ENCODE measurements around the gene PTOV1. TPM values are rescaled to one million over a fixed set of nuclear protein-coding genes. Genes with fewer than 3 reads are reported as not detected.

PTOV1 gene
- total RNA-seq (63.6 TPM), polyA plus RNA-seq (125 TPM)
- long read RNA-seq, donor 1, partial matches to known transcripts: 0 of 2 reads
- long read RNA-seq, donor 1, other reads (novel, unspliced or antisense): 0 of 2 reads
- long read RNA-seq, donor 2, transcript PTOV1-208 (2 exons, 327 nt): minor isoform, 5 of 120 reads
- long read RNA-seq, donor 2, transcript PTOV1-205 (1 exons, 1,880 nt): major isoform, 72 of 120 reads
- long read RNA-seq, donor 2, transcript PTOV1-212 (13 exons, 1,577 nt): minor isoform, 33 of 120 reads
- long read RNA-seq, donor 2, partial matches to known transcripts: 5 of 120 reads
- long read RNA-seq, donor 2, other reads (novel, unspliced or antisense): 0 of 120 reads
- long read RNA-seq, donor 3, transcript PTOV1-208 (2 exons, 327 nt): minor isoform, 5 of 53 reads
- long read RNA-seq, donor 3, transcript PTOV1-205 (1 exons, 1,880 nt): major isoform, 21 of 53 reads
- long read RNA-seq, donor 3, transcript PTOV1-212 (13 exons, 1,577 nt): minor isoform, 13 of 53 reads
- long read RNA-seq, donor 3, partial matches to known transcripts: 0 of 53 reads
- long read RNA-seq, donor 3, other reads (novel, unspliced or antisense): 8 of 53 reads
- long read RNA-seq, donor 4, transcript PTOV1-212 (13 exons, 1,577 nt): minor isoform, 14 of 40 reads
- long read RNA-seq, donor 4, transcript PTOV1-205 (1 exons, 1,880 nt): major isoform, 20 of 40 reads
- long read RNA-seq, donor 4, partial matches to known transcripts: 0 of 40 reads
- long read RNA-seq, donor 4, other reads (novel, unspliced or antisense): 0 of 40 reads
- long read RNA-seq, donor 5, transcript PTOV1-212 (13 exons, 1,577 nt): minor isoform, 28 of 78 reads
- long read RNA-seq, donor 5, transcript PTOV1-205 (1 exons, 1,880 nt): major isoform, 29 of 78 reads
- long read RNA-seq, donor 5, transcript PTOV1-208 (2 exons, 327 nt): minor isoform, 13 of 78 reads
- long read RNA-seq, donor 5, partial matches to known transcripts: 0 of 78 reads
- long read RNA-seq, donor 5, other reads (novel, unspliced or antisense): 0 of 78 reads
- long read RNA-seq, donor 6, transcript PTOV1-205 (1 exons, 1,880 nt): major isoform, 20 of 41 reads
- long read RNA-seq, donor 6, transcript PTOV1-212 (13 exons, 1,577 nt): minor isoform, 15 of 41 reads
- long read RNA-seq, donor 6, partial matches to known transcripts: 0 of 41 reads
- long read RNA-seq, donor 6, other reads (novel, unspliced or antisense): 0 of 41 reads
- long read RNA-seq, donor 7, transcript PTOV1-212 (13 exons, 1,577 nt): major isoform, 9 of 24 reads
- long read RNA-seq, donor 7, transcript PTOV1-205 (1 exons, 1,880 nt): minor isoform, 6 of 24 reads
- long read RNA-seq, donor 7, partial matches to known transcripts: 5 of 24 reads
- long read RNA-seq, donor 7, other reads (novel, unspliced or antisense): 0 of 24 reads
- long read RNA-seq, donor 8, transcript PTOV1-205 (1 exons, 1,880 nt): minor isoform, 6 of 28 reads
- long read RNA-seq, donor 8, transcript PTOV1-212 (13 exons, 1,577 nt): major isoform, 18 of 28 reads
- long read RNA-seq, donor 8, partial matches to known transcripts: 0 of 28 reads
- long read RNA-seq, donor 8, other reads (novel, unspliced or antisense): 0 of 28 reads
- long read RNA-seq, donor 9, transcript PTOV1-205 (1 exons, 1,880 nt): major isoform, 22 of 38 reads
- long read RNA-seq, donor 9, transcript PTOV1-212 (13 exons, 1,577 nt): minor isoform, 13 of 38 reads
- long read RNA-seq, donor 9, partial matches to known transcripts: 0 of 38 reads
- long read RNA-seq, donor 9, other reads (novel, unspliced or antisense): 0 of 38 reads
- long read RNA-seq, donor 10, transcript PTOV1-205 (1 exons, 1,880 nt): minor isoform, 5 of 26 reads
- long read RNA-seq, donor 10, transcript PTOV1-212 (13 exons, 1,577 nt): major isoform, 17 of 26 reads
- long read RNA-seq, donor 10, partial matches to known transcripts: 0 of 26 reads
- long read RNA-seq, donor 10, other reads (novel, unspliced or antisense): 0 of 26 reads

- Histone ChIP-seq H3K9me3 (ENCODE audit: control insufficient read depth in 2 of 2, insufficient read depth in 1 of 2, low read length in 1 of 2) (peaks cover 0 to 6% of the 10 kb centered on the region in 2 donors), H3K27ac (ENCODE audit: low read depth in 1 of 2, low read length in 1 of 2) (peak within 1 kb of the TSS; percentile 96 to 99), H3K4me1 (ENCODE audit: control insufficient read depth in 2 of 2, insufficient read depth in 2 of 2, low read length in 2 of 2) (peaks cover 8 to 28% of the 10 kb centered on the region in 2 donors), H3K36me3 (ENCODE audit: control insufficient read depth in 2 of 2, insufficient read depth in 2 of 2, low read length in 1 of 2) (peaks cover 13 to 14% of the 10 kb centered on the region in 2 donors), H3K27me3 (ENCODE audit: control insufficient read depth in 2 of 2, insufficient read depth in 1 of 2, low read length in 1 of 2) (peaks cover 0 to 5% of the 10 kb centered on the region in 2 donors), H3K4me3 (ENCODE audit: low read length in 2 of 2) (peak within 1 kb of the TSS; percentile 89 to 92)
- DNase-seq (ENCODE audit: low read depth in 6 of 9, low spot score in 9 of 9): peak; percentile 73 to 93 (median 81)
- WGBS: under 1% methylated on average over 98 of the region's 98 CpGs
These were observed at the start of gene PTOV1 for GRCh38 chr19:49850487-49851342. PTOV1 (plus strand) TSS chr19:49851159.

DNA sequence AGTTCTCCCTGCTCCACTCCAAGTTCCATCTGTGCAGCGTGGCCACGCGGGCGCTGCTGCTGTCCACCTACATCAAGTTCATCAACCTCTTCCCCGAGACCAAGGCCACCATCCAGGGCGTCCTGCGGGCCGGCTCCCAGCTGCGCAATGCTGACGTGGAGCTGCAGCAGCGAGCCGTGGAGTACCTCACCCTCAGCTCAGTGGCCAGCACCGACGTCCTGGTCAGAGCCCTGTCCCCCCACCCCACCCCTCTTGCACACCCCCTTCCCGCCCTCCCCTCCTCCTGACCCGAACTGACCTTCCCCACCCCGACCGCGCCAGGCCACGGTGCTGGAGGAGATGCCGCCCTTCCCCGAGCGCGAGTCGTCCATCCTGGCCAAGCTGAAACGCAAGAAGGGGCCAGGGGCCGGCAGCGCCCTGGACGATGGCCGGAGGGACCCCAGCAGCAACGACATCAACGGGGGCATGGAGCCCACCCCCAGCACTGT, 49.5 kb upstream of the PTOV1 start:
- Histone ChIP-seq H3K36me3 (ENCODE audit: control insufficient read depth in 2 of 2, insufficient read depth in 2 of 2, low read length in 1 of 2) (peaks cover 74 to 77% of the 10 kb centered on the region in 2 donors), H3K27me3 (ENCODE audit: control insufficient read depth in 2 of 2, insufficient read depth in 1 of 2, low read length in 1 of 2) (no peaks in the 10 kb centered on the region), H3K4me1 (ENCODE audit: control insufficient read depth in 2 of 2, insufficient read depth in 2 of 2, low read length in 2 of 2) (no peaks in the 10 kb centered on the region), H3K9me3 (ENCODE audit: control insufficient read depth in 2 of 2, insufficient read depth in 1 of 2, low read length in 1 of 2) (peaks cover 0 to under 1% of the 10 kb centered on the region in 2 donors), H3K4me3 (ENCODE audit: low read length in 2 of 2) (no peak overlapping the region), H3K27ac (ENCODE audit: low read depth in 1 of 2, low read length in 1 of 2) (no peak overlapping the region)
- 95% methylated on average over 32 of the region's 32 CpGs for WGBS
- no peak for DNase-seq (ENCODE audit: low read depth in 6 of 9, low spot score in 9 of 9)

- Histone ChIP-seq H3K36me3 (ENCODE audit: control insufficient read depth in 2 of 2, insufficient read depth in 2 of 2, low read length in 1 of 2) (peaks cover 72 to 73% of the 10 kb centered on the region in 2 donors), H3K27ac (ENCODE audit: low read depth in 1 of 2, low read length in 1 of 2) (peak overlapping the region in 1 of 2 donors; percentile 12), H3K27me3 (ENCODE audit: control insufficient read depth in 2 of 2, insufficient read depth in 1 of 2, low read length in 1 of 2) (no peaks in the 10 kb centered on the region), H3K9me3 (ENCODE audit: control insufficient read depth in 2 of 2, insufficient read depth in 1 of 2, low read length in 1 of 2) (no peaks in the 10 kb centered on the region), H3K4me1 (ENCODE audit: control insufficient read depth in 2 of 2, insufficient read depth in 2 of 2, low read length in 2 of 2) (peaks cover 0 to 2% of the 10 kb centered on the region in 2 donors), H3K4me3 (ENCODE audit: low read length in 2 of 2) (no peak overlapping the region)
- WGBS: 93% methylated on average over 38 of the region's 38 CpGs
- DNase-seq (ENCODE audit: low read depth in 6 of 9, low spot score in 9 of 9): no peak
These were observed 48.8 kb upstream of the PTOV1 start for GRCh38 chr19:49801966-49802661.

DNA sequence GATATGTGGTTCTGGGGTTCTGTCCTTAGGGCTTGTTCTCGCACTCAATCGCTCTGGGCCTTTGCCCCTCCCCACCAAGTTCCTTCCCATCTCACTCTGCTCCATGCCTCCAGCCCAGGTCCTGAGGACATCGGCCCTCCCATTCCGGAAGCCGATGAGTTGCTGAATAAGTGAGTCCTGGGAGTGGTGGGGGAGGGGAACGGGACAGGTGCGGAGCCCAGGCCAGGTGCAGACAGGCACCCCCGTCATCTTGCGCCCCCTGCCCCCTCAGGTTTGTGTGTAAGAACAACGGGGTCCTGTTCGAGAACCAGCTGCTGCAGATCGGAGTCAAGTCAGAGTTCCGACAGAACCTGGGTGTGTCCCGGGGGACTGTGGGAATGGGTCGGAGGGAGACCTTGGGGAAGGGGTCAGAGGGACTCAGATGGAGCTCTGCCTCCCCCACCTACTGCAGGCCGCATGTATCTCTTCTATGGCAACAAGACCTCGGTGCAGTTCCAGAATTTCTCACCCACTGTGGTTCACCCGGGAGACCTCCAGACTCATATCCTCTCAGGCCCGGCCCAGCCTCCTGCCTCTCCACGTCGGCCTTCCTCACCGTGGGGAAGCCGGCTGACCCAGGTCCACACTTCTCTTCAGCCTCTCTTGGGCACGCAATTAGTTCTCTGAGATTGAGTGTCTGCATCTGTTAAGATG, 48.0 kb upstream of the PTOV1 start:
- 97% methylated on average over 24 of the region's 24 CpGs for WGBS
- no peak overlapping the region for H3K27ac ChIP-seq (ENCODE audit: low read depth in 1 of 2, low read length in 1 of 2)

GRCh38 chr19:49803529-49803856, 47.5 kb upstream of the PTOV1 start:
- H3K4me1 ChIP-seq (ENCODE audit: control insufficient read depth in 2 of 2, insufficient read depth in 2 of 2, low read length in 2 of 2): peaks cover 0 to 14% of the 10 kb centered on the region in 2 donors
- no peak for DNase-seq (ENCODE audit: low read depth in 6 of 9, low spot score in 9 of 9)
- WGBS: 98% methylated on average over 6 of the region's 6 CpGs
- no peaks in the 10 kb centered on the region for H3K9me3 ChIP-seq (ENCODE audit: control insufficient read depth in 2 of 2, insufficient read depth in 1 of 2, low read length in 1 of 2)
- H3K27me3 ChIP-seq (ENCODE audit: control insufficient read depth in 2 of 2, insufficient read depth in 1 of 2, low read length in 1 of 2): no peaks in the 10 kb centered on the region
- no peak overlapping the region for H3K27ac ChIP-seq (ENCODE audit: low read depth in 1 of 2, low read length in 1 of 2)
- H3K36me3 ChIP-seq (ENCODE audit: control insufficient read depth in 2 of 2, insufficient read depth in 2 of 2, low read length in 1 of 2): peaks cover 67% of the 10 kb centered on the region in 2 donors
- no peak overlapping the region for H3K4me3 ChIP-seq (ENCODE audit: low read length in 2 of 2)

More for the DNA sequence above, 48.0 kb upstream of the PTOV1 start:
- H3K27me3 ChIP-seq (ENCODE audit: control insufficient read depth in 2 of 2, insufficient read depth in 1 of 2, low read length in 1 of 2): no peaks in the 10 kb centered on the region
- H3K36me3 ChIP-seq (ENCODE audit: control insufficient read depth in 2 of 2, insufficient read depth in 2 of 2, low read length in 1 of 2): peaks cover 67 to 72% of the 10 kb centered on the region in 2 donors
- DNase-seq (ENCODE audit: low read depth in 6 of 9, low spot score in 9 of 9): no peak
- no peaks in the 10 kb centered on the region for H3K9me3 ChIP-seq (ENCODE audit: control insufficient read depth in 2 of 2, insufficient read depth in 1 of 2, low read length in 1 of 2)
- H3K4me3 ChIP-seq (ENCODE audit: low read length in 2 of 2): no peak overlapping the region
- H3K4me1 ChIP-seq (ENCODE audit: control insufficient read depth in 2 of 2, insufficient read depth in 2 of 2, low read length in 2 of 2): peaks cover 0 to 10% of the 10 kb centered on the region in 2 donors

GRCh38 chr19:49805822-49806619, 44.9 kb upstream of the PTOV1 start:
- H3K36me3 ChIP-seq (ENCODE audit: control insufficient read depth in 2 of 2, insufficient read depth in 2 of 2, low read length in 1 of 2): peaks cover 42 to 43% of the 10 kb centered on the region in 2 donors

More at GRCh38 chr19:49805822-49806619, 44.9 kb upstream of the PTOV1 start:
- H3K27ac ChIP-seq (ENCODE audit: low read depth in 1 of 2, low read length in 1 of 2): no peak overlapping the region
- DNase-seq (ENCODE audit: low read depth in 6 of 9, low spot score in 9 of 9): no peak
- H3K27me3 ChIP-seq (ENCODE audit: control insufficient read depth in 2 of 2, insufficient read depth in 1 of 2, low read length in 1 of 2): peaks cover 0 to 8% of the 10 kb centered on the region in 2 donors
- peaks cover 2 to 30% of the 10 kb centered on the region in 2 donors for H3K4me1 ChIP-seq (ENCODE audit: control insufficient read depth in 2 of 2, insufficient read depth in 2 of 2, low read length in 2 of 2)
- no peaks in the 10 kb centered on the region for H3K9me3 ChIP-seq (ENCODE audit: control insufficient read depth in 2 of 2, insufficient read depth in 1 of 2, low read length in 1 of 2)
- 97% methylated on average over 20 of the region's 20 CpGs for WGBS
- no peak overlapping the region for H3K4me3 ChIP-seq (ENCODE audit: low read length in 2 of 2)

Data from thymus (tissue), 14 donors.